ENCODE measurements around the gene CDH5.

CDH5 gene

DNA sequence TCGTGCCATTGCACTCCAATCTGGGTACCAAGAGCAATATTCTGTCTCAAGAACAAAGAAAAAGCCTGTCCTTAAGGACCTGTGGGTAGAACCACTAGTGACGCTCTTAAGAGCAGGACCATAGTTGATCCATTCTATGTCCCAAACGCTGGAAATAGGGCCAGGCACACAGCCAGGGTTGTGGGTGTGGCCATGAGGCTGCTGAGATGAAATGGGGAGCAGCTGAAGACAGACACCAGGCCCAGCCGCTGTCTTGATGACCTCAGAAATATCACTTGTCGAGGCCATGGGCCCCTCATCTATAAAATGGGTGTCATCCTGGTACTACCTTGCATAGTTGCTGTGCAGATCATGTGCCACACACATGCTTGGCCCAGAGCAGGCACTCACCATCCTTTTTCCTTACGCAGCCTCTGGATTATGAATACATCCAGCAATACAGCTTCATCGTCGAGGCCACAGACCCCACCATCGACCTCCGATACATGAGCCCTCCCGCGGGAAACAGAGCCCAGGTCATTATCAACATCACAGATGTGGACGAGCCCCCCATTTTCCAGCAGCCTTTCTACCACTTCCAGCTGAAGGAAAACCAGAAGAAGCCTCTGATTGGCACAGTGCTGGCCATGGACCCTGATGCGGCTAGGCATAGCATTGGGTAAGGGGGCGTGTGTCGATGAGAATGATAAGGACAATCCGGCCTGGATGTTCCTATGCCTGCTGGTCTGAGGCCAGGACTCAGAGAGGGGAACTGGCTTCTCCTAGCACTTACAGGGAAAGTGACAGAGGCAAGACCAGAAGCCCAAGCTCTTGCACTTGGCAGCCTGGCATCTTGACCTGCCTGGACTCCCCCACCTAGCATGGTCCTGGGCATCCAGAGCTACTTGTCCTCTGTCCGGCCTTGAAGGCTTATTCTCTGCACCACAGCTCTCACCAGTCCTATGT is 25.5 kb downstream of the CDH5 start:
- DNase-seq (ENCODE audit: low read depth in 1 of 2, low spot score in 1 of 2), result no peak

DNA sequence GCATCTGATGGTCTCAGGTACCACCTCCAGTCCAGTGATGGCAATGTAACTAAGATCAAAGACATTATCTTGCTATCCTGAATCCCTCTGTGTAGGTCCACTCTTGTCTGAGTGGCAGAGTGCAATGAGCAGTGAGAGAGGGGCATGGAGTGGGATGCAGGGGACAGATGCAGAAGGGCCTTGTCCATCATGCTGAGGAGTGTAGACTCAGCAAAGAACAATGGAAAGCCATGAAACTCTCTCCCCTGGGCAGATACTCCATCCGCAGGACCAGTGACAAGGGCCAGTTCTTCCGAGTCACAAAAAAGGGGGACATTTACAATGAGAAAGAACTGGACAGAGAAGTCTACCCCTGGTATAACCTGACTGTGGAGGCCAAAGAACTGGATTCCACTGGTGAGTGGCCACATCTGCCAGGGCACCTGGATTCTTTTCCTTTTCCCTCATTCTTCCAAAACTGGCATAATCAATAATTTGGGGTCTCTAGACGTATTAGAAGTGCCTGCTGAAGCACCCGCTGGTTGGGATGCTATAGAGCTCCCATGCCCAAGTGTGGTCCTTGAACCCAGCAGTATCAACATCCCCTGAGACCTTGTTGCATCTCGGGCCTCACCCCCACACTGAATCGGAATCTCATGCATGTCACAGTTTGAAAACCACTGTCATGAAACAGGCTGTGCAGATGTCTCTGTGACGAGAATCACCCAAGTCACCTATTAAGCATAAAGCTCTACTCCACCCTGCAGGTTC is 29.5 kb downstream of the CDH5 start:
- no peak for DNase-seq (ENCODE audit: low read depth in 1 of 2, low spot score in 1 of 2)

DNA sequence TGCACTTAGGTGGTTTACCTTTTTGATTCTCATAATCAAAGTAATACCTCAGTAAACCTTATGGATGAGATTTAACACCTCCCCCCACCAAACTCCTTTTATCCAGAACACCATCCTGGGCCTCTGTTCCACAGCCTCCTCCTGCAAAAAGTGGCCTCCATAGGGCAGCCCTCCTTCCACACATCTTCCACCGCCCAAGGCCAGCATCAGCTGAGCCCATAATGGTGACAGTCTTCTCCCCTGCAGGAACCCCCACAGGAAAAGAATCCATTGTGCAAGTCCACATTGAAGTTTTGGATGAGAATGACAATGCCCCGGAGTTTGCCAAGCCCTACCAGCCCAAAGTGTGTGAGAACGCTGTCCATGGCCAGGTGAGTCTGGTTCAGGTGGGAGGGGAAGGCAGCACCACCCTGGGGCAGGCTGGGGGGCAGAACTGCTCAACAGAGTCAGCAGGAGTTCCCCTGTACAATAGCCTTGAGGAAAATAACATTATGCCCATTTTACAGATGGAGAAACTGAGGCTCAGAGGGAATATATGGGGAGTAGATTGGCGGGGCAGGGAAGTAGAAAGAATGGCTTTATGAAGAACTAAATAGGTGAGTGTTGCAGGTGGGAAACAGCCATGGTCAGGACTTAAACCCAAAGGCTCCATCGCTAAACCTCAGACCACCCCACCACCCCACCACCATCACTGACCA is 31.4 kb downstream of the CDH5 start:
- no peak for DNase-seq (ENCODE audit: low read depth in 1 of 2, low spot score in 1 of 2)

DNA sequence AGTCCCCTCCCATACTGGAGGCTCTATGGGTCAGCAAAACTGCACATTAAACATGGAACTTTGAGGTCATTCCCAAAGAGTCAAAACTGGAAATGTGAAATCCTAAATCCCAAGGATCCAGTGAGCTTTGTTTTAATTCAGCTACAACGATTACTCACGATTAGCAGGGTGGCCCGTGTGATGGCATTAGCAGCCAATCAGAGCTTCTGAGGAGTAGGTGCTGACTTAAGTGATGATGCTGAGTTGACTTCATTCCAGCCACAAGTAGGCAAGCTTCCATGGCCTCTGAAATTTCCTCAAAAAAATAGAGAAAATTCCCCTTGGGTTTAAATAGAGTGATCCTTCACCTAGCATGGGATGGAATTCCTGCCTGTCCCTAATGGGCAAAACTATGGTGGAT is 32.5 kb downstream of the CDH5 start:
- DNase-seq (ENCODE audit: low read depth in 1 of 2, low spot score in 1 of 2), result no peak

DNA sequence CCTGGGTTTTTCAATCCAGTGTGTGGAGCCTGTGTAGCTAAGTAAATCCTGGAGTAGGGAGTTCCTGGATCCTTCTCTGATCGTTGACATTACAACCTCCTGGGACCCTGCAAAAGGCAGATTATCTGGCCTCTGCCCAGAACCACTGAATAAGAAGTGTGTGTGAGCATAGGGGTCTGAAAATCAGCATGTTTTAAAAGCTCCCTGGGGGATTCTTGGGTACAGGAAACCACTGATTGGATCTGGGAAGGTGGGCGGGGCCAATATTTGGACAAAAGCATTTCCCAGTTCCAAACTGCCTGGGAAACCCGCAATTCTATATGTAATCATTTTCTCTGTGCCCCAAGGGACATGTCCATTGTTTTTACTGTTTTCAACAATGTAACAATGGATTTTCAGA is 33.4 kb downstream of the CDH5 start:
- DNase-seq (ENCODE audit: low read depth in 1 of 2, low spot score in 1 of 2), result no peak

DNA sequence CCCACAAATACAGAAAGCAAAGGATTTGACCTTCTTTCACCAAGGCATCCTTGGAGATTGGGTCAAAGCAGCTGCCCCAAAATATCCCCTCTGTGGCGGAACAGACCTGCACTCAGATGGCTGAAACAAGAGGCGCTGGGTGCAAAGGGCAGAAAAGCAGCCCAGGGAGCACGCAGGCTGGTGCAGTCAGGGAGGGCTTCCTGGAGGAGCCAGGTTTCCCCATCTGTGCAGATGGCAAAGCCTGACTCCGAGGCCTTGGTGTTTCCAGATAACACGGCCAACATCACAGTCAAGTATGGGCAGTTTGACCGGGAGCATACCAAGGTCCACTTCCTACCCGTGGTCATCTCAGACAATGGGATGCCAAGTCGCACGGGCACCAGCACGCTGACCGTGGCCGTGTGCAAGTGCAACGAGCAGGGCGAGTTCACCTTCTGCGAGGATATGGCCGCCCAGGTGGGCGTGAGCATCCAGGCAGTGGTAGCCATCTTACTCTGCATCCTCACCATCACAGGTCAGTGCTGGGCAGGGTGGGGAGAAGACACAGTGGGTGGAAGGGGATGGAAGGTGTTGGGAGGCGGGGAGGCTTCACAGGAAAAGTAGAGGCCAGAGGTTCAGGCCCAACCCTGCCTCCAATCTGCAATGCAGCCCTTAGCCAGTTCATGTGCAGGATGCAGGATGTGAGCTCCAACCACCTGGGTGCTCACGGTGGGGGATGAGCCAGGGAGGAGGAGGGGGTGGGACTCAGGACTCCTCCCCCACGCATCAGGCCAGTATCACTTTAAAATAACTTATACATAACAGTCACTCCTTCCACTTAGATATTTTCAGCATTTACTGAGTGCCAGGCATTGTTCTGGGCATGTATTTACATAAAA is 34.3 kb downstream of the CDH5 start:
- no peak for DNase-seq (ENCODE audit: low read depth in 1 of 2, low spot score in 1 of 2)

DNA sequence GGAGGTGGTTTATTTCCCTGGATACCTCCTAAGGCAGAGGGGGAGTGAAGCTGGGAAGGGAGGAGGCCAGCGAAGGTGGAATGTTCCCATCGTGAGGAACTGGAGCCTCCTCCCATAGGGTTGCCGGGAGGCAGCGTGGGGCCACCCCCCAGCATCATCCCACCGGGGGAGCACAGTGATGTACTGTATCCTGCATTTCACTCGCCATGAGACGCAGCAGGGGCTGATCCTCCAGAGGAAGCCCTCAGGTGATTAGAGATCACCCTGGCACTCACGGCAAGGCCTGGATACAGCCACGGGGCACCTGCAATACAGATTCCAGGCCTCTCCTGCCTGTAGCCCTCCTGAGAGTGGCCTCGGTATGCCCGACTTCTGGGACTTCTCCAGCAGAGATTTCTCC is 35.1 kb downstream of the CDH5 start:
- DNase-seq (ENCODE audit: low read depth in 1 of 2, low spot score in 1 of 2), result no peak

DNA sequence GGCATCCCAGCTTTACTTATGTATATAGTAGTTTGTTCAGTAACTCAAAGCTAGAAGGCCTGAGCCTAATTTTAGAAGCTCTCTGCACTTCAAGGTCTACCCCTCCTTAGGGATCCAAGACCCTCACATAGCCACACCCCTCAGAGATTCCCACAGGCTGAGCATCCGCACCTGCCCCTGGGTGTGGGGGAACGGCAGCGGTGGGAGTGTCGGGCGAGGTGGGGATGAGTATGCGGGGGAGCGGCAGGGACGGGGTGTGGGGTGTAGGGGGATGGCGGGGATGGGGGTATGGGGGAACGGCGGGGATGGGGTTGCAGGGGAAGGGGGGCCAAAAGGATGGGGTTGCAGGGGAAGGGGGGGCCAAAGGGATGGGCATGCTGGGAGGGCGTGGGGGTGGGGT is 35.7 kb downstream of the CDH5 start:
- no peak for DNase-seq (ENCODE audit: low read depth in 1 of 2, low spot score in 1 of 2)

DNA sequence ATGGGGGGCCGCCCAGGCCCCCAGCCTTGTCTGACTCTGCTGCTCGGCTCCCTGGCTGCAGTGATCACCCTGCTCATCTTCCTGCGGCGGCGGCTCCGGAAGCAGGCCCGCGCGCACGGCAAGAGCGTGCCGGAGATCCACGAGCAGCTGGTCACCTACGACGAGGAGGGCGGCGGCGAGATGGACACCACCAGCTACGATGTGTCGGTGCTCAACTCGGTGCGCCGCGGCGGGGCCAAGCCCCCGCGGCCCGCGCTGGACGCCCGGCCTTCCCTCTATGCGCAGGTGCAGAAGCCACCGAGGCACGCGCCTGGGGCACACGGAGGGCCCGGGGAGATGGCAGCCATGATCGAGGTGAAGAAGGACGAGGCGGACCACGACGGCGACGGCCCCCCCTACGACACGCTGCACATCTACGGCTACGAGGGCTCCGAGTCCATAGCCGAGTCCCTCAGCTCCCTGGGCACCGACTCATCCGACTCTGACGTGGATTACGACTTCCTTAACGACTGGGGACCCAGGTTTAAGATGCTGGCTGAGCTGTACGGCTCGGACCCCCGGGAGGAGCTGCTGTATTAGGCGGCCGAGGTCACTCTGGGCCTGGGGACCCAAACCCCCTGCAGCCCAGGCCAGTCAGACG is 36.2 kb downstream of the CDH5 start:
- DNase-seq (ENCODE audit: low read depth in 1 of 2, low spot score in 1 of 2), result no peak

DNA sequence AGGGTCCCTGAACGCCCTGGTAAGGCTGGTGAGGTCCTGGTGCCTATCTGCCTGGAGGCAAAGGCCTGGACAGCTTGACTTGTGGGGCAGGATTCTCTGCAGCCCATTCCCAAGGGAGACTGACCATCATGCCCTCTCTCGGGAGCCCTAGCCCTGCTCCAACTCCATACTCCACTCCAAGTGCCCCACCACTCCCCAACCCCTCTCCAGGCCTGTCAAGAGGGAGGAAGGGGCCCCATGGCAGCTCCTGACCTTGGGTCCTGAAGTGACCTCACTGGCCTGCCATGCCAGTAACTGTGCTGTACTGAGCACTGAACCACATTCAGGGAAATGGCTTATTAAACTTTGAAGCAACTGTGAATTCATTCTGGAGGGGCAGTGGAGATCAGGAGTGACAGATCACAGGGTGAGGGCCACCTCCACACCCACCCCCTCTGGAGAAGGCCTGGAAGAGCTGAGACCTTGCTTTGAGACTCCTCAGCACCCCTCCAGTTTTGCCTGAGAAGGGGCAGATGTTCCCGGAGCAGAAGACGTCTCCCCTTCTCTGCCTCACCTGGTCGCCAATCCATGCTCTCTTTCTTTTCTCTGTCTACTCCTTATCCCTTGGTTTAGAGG is 37.1 kb downstream of the CDH5 start:
- DNase-seq (ENCODE audit: low read depth in 1 of 2, low spot score in 1 of 2), result no peak

DNA sequence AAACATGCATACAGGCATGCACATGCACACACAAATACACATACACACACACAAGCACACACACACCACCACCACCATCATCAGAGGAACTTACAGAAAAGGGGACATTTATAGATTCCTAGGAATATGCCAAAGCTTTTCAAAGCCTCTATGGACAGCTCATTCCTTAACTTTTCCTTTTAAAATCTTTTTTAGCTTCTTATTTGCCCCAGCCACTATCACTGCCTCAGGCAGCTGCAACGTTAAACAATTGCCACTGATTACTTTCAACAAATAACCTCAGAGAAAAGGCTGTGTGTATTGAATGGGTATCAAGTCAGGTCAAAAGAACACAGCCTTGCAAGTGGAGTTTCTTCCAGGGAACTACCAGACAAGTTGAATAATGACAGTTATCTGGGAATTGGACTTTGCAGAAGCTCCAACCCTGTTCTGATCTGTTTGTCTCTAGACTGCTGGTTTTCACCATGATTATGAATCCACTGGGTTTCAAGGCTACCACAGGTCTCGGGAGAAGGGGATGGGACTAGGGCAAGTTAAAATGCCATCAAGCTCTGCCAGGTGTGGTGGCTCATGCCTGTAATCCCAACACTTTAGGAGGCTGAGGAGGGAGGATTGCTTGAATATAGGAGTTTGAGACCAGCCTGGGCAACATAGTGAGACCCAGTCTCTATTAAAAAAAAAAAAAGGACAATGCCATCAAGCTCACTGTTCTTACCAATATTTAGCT is 38.7 kb downstream of the CDH5 start:
- no peak for DNase-seq (ENCODE audit: low read depth in 1 of 2, low spot score in 1 of 2)

DNA sequence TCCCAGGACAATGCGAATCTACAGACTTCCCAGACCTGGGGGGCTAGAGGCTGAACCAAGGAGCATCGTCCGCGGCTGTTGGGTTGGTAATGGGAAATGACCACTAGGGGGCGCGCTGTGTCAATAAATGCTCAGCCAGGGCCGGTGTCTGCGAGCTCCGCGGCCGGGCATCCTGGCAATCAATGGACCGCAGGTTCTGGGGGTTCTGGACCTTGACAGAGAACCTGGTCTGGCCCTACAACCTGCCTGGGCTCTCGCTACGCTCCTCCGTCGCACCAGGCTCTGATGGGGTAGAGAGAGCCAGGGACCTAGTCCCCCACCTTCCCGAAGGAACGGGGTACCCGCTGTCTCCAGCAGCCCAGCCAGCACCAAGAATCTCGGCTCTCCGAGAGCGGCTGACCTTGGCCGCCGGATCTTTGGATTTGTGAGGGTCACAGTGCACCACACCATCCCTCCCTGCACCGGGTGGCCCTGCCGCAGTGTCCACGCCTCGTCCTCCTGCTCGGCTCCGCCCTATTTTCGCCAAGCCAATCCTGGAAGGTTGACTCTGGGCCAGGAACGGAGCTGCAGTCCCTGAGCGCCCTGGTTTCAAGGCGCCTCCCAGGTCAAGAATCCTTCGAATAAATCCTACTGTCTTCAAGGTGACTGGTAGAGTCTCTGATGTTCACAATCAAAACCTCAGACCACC is 40.2 kb downstream of the CDH5 start:
- DNase-seq (ENCODE audit: low read depth in 1 of 2, low spot score in 1 of 2), result peak; percentile 84 to 85

DNA sequence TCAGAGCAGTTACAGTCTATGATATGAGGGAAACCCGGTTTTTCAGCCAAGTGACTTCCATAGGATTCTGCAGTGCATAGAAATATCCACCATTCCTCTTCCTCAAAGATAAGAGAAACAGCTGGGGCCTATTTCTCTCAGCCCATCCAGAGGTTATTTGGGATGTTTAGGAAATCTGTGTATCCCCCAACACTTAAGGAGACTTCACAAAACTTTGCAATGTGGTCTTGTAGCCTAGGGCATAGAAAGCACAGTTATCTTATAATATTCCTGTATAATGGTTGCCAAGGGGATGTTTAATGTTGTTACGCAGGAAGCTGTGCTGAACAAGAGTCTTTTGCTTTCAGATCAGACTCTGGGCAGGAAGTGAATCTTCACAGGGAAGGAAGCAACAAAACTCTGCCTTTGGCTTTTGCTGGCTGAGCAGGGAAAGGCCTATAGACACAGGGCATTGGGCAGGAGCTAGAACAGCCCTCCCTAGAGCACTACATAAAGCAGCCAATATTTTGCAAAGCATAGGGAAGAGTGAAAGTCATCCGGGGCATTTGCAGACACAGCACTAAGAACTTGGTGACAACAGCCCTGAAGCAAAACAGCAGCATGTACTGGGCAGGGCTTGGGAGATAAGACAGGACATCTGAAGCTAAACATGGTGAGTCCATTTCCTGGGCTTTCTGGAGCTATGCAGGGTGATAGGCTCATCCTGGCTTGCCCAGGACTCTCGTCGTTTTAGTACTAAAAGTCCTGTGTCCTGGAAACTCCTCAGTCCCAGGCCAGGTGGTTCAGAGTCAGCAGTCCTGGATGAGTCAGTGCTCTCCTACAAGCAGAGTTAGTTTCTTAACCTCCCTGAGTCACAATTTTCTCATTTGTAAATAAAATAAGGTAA is 41.9 kb downstream of the CDH5 start:
- DNase-seq (ENCODE audit: low read depth in 1 of 2, low spot score in 1 of 2), result peak in 1 of 2 donors; percentile 20

DNA sequence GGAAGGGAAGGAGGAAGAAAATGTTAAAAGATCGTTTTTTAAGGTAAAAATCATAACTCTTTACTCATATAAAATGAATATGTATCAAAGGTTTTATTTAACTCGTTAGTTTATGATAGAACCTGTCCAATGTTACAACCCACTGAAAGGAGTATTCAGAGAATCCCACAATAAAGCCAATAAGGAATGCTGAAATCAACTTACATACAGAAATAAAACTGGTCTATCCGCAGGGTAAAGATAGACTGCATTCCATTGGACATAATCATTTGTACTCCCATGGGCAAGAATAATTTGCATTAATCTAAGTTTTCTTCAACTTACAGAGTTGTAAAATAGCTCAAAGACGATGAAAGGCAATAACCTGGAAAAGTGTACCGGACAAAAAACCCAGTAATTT is 42.7 kb downstream of the CDH5 start:
- DNase-seq (ENCODE audit: low read depth in 1 of 2, low spot score in 1 of 2), result no peak

DNA sequence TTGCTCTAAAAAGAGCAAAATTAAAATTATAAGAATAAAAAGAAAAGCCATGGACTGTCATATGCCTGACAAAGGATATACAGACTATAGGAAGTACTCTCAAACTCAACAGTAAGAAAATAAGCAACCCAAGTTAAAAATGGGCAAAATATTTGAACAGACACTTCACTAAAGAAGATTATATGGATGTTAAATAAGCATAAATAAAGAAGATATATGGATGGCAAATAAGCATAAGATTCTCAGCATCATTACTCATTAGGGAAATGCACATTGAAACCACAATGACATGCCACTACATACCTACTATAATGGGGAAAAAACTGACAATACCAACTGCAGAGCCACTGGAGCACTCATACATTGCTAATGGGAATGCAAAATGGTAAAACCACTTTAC is 45.7 kb downstream of the CDH5 start:
- DNase-seq (ENCODE audit: low read depth in 1 of 2, low spot score in 1 of 2), result no peak

DNA sequence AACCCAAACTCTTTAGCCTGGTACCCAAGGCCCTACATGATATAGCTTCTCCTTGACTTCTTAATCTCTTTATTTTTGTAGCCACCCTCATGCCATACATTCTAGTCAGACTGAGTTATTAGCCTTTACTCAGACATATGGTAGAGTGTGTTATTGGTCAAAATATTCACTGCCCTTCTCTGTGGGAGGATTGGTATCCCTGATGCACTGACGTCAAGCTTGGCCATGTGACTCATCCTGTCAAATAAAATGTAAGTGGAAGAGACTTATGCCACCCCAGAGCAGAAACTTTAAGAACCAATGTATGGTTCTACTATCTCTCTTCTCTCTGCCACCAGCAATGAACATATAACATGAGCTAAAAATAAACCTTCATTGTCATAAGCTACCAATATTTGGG is 48.4 kb downstream of the CDH5 start:
- DNase-seq (ENCODE audit: low read depth in 1 of 2, low spot score in 1 of 2), result no peak

DNA sequence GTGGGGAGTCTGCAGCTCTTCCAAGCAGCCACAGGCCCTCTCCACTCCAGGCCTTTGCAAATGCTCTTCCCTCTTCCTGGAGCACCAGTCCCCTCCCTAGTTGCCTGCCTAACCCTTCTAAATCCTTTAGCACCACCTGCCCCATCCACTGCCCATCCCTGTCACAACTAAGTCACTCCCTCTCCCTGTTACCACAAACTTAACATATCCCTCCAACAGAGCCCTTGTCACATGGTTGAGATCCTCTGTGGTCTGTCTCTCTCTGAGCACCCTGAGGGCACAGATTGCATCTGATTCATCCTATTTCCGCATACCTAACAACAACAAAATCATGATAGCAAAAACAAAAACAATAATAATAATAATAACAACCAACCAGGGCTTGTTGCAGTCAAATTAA is 49.6 kb downstream of the CDH5 start:
- no peak for DNase-seq (ENCODE audit: low read depth in 1 of 2, low spot score in 1 of 2)

Data from activated CD4-positive, alpha-beta T cell treated with anti-CD3 and anti-CD28 coated beads, Interleukin-2, amount 50 U/mL, for 24 hours (primary cell).